GM21576 (cell line): ENCODE measurements around the gene COPS8.

ENCODE experiments used
- ATAC-seq: cut with Tn5 transposase; IDR thresholded peaks from one replicate; pipeline ENCODE4 v1.9.1; 2021; ENCODE audit warnings: mild to moderate bottlenecking, moderate library complexity; ENCODE audit not compliant: unreplicated experiment

The COPS8 gene

DNA sequence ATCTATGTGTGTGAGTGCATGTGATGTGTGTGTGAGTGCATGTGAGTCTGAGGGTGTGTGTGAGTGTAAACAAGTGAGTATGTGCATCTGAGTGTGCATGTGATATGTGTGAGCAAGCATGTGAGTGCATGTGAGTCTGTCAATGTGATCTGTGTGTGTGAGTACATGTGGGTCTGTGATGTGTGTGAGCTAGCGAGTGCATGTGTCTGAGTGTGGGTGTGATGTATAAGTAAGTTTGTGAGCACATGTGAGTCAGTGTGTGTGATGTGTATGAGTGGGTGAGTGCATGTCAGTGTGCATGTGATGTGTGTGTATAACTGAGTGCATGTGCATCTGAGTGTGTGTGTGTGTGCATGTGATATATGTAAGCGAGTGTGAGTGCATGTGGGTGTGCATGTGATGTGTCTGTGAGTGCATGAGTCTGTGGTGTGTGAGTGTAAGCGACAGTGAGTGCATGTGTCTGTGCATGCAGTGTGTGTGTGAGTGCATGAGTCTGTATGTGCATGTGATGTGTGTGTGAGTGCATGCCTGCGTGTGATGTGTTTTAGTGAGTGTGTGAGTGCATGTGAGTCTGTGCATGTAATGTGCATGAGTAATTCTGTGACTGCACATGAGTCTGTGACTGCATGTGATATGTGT is 44.1 kb downstream of the COPS8 start:
- ATAC-seq = no peak

DNA sequence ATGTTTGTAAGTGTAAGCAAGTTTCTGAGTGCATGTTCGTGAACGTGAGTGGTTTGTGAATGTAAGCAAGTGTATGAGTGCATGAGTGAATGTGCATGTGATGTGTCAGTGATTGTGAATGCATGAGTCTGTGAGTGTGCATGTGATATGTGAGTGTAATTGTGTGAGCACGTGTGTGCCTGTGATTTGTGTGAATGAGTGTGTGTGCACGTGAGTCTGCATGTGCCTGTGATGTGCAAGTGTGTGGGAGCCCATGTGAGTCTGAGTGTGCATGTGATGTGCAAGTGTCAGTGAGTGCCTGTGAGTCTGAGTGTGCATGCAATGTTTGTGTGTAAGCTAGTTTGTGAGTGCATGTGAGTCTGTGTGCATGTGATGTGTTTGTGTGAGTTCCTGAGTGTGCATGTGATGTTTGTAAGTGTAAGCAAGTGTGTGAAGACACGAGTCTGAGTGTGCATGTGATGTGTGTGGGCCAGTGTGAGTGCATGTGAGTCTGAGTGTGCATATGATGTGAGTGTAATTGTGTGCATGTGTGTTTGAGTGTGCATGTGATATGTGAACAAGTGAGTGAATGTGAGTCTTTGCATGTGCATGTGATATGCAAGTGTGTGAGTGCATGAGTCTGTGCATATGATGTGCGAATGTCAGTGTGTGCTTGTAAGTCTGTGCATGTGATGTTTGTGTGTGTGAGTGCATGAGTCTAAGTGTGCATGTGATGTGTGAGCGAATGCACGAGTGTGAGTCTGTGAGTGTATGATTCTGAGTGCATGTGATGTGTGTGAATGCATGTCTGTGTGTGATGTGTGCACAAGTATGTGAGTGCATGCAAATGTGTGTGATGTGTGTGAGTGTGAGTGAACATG is 45.1 kb downstream of the COPS8 start:
- no peak for ATAC-seq

DNA sequence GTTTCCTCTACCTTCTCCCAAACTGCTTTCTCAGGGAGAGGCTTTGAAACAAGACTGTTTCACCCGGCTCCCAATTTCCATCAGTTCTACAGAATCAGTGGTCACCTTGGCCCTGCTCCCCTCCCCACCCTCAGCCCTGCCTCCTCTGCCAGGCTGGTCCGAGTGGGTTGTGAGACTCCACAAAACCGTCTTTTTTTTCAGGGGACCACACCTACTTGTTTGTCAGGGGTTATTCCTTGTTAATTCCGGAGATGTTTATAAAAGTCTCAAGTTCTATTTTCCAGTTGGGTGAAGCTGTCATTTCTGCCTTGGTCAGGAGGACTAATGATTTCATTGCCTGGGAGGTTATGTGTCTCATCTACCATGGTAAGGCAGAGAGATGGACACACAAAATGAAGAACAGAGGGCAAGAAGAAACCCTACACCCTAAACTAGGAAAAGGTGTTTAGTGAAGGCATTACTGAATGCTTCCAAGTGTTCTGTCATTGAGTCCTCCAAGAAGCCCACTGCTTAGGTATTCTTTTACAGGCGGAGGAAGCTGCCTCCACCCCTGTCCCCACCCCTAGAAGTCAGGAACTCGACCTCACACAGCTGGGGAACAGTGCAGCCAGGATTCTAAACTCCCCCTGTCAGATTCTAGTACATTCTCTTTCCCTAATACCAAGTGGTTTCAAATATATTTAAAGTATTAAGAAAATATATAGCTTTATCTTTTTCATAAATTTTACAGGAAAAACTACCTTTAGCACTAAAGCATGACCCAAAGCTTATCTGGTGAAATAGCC is 46.3 kb downstream of the COPS8 start:
- ATAC-seq = no peak

DNA sequence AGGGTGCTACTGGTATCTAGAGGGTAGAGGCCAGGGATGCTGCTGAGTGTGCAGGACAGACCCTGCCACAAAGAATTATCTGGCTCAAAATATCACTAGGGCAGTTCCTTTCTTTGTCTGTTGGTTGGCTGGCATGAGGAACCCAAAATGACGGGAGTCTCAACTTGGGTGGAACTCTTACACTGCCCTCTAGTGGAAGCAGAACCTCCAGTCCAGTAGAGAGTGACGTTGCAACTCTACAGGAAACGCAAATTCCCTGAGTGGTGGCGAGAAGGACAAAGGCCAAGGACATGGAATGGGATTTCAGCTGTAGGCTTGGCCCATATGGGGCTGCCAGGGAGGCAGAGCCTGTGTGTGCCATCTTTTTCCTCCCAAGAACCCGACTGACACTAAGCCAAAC is 47.1 kb downstream of the COPS8 start:
- no peak for ATAC-seq

DNA sequence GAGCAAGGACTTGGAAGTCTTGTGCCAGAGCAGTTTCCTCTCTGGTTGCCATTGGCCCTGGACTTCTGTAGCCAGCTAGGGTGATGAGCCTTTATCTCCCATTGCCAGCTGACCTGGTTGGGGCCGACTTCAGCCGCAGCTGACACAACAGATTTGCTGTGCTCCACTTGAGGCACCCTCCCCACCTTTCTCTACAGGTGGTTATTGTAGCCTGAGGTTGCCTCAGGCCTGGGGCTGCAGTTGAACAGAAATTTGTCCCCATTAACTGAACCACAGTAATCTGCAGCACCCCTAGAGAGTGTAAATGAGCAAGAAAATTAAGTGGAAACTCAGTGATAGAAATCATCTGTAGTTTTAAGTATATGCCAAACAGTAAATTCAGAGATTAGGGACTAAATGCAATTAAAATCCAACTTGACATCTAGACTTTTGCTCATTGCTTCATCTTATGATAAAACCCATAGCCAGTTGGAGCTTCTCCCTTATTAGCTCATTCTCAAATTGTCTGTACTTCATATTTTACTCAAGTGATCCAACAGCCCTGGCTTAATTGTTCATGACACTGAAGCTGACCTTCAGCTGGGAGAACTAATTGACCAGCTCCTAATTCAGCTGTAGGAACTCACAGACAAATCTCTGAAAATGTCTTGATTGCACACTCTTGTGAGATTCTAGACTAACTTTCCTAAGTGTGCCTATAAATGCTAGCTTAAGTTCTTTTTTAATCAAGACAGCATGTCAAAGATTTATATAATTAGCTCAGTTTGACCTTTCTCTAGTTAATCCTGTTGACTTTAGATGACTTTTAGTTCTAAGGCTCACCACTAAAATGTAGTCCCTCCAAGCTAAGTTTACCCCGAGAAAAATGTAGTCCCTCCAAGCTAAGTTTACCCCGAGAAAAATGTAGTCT is 48.9 kb downstream of the COPS8 start:
- no peak for ATAC-seq

DNA sequence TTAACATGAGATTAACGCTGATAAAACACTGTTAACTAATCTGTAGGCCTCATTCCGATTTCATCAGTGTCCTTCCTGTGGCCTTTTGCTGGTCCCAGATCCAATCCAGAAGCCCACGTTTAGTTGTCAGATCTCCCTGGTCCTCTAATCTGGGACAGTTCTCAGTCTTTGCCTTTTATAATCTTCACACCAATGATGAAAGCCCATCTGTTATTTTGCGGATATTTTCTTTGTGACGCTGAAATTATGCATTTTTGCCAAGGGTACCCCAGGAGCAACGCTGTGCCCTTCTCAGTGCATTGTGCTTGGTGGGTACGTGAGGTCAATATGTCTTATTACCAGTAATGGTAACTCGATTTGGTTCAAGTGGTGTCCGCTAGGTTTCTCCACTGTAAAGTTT is 51.1 kb downstream of the COPS8 start:
- ATAC-seq = no peak

DNA sequence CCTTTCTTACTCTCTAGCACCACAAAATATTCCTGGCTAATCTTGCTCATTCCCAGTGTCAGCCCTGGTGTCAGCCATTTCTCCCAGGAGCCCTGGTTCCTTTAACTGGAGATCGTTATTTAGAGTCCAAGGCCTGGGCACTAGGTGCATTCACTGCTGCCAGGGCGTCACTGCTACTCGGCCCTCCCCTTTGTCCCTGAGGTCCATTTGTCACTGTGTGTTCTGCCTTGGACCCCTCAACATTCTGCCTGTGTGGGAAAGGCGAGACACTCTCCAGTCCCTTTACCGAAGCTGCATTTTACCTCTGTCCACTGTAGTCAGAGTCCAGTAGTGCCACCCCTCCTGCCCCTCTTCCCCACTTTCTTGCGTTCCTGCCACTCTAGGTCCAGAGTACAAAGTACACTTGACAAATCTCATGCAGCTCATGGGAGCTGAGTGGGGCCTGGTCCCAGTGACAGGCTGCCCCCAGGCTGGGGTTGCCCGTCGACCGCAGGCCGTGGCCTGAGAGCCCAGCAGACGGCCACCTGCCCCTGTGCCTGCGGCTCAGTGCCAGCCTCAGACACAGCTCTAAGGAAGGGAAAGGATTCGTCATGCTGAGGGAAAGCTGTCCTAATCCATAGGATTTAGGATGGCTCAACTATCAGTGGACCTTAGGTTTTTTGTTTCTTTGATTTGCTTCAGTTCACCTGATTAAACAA is 52.1 kb downstream of the COPS8 start:
- no peak for ATAC-seq

DNA sequence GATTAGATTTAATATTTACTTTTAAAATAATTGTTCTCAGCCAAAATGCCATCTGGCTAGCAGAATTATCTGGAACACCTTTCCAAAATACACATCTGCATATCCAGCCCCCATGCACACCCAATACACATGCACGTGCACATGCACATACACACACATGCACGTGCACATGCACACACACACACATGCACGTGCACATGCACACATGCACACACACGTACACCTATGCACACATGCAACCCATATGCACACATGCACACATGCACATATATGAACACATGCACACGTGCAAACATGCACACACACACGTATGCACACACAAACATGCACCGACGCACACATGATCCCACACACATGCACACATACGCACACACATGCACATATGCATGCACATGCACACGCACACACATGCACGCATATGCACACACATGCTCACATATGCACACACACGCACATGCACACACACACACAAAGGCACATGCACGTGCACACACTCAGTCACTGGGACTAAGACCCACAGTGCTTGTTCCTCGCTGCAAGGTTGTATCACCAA is 53.5 kb downstream of the COPS8 start:
- ATAC-seq = no peak

DNA sequence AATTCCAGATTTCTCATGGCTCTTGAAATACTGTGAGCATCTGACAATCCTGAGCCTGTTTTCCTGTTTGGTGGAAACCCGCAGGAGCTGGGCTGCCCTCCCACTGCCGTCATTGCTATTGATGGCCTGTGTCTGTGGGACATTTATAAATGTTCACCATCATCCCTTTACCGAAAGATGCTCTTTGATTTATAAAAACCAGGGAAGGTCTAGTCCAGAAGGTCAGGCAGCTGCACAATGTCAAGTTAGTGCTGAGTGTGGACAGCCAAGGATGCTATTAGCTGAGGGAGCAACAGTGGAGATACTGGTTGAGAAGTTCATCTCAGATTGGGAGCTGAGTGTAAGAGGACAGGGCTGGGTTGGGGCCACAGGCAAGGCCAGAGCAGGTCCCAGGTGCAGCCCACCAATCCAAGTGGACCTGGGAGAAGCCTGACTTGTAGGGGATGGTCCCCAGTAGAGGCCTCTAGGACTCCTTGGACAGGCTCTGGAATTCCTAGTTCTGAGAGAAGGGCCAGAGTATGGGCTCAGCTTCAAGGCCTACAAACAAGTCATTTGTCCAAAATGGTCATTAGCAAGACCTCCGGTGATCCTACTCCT is 55.1 kb downstream of the COPS8 start:
- no peak for ATAC-seq

DNA sequence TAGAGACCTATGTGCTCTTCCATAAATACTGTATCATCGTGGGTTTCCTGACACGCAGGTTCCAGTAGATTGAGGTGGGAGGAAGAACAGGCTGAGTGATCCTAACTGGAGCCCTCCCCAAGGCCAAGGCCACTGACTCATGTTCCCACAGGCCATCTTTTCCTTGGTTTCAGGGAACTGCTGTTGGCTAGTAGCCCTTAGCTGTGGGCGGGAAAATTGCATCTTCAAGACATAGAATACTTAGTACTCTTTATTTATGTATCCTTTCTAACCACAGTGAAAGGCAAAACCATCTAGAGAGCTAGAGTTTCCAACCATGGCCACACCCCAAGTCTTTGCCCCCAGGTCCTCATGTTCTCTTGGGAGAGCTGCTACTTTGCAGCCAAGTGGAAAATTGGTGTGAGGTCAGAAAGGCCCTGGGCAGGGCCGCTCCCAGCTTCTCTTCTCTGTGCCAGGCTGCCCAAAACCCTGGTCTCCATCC is 55.9 kb downstream of the COPS8 start:
- ATAC-seq = no peak

DNA sequence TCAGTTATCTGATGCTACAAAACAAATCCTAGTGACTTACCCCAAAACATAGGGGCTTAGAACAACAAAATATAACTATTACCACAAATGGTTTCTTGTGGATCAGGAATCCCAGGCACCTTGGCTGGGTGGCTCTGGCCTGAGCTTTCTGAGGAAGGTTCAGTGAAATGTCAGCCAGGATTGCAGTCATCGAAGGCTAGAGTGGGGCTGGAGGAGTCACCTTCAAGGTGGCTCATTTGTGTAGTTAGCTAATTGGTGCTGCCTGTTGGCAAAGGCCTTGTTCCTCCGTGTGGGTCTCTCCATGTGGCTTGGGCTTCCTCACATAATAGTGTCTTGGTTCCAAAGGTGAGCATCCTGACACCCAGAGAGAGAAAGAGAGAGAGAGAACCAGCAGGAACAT is 57.4 kb downstream of the COPS8 start:
- ATAC-seq = no peak

DNA sequence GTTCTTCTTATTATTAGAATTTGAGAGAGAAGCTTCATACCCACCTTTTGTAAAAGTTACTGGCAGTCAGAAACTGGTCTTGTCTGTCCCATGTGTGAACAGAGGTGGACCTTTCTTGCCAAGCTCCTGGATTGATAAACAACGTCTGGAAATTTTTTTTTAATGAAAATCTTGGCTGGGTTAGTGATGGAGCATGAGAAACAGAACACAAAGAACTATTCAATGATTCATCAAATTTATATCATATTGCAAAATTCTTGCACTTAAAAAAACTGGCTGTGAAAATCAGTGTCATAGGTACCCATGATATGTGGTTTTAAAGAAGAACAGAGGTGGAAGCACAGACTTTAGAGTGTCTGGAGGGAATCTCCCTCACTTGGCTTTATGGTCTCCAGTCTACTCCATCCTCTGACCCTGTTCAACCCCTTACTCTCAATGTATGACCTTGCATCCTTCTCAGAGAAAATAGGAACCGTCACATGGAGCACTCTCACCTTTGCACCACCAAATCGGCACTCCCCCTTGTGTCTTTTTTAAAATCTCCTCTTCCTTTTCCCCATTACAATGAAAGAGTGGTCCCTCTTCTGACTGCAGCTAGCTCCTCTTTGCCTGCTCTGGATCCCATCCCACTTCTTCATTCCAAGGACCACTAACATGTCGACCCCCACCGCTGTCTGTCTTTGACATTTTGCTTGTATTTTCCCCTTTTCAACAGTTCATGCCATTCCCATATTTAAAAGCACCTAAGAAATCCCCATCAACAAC is 58.2 kb downstream of the COPS8 start:
- ATAC-seq = no peak

DNA sequence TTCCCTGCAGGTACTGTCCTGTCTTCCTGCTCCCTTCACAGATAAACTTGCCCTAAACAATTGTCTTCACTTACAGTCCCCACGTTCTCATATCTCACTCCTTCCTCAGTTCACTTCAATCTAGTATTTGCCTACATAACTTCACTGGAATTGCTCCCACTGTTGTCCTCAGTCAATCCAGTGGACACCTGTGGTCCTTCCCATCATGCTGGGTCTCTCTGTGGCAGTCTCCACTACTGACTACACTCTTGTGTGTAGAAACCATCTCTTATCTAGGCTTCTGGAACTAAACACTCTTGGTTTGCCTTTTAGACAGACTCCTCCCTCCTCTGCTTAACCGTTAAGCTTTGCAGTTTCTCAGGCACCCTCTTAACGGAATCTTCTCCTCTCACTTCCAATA is 58.8 kb downstream of the COPS8 start:
- no peak for ATAC-seq

DNA sequence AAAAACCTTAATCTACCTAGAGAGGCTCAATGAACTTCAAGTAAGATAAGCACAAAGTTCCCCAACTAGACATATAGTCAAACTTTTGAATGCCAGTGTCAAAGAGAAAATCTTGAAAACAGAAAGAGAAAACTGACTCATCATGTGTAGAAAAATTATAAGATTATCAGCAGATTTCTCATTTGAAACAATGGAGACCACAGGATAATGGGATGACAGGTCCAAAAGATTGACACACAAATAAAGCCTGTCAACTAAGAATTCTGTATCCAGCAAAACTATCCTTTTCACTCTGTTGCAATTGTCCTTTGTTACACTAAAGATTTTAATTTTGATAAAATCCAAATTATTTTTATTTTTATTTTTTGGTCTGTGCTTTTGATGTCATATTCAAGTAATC is 61.6 kb downstream of the COPS8 start:
- no peak for ATAC-seq

DNA sequence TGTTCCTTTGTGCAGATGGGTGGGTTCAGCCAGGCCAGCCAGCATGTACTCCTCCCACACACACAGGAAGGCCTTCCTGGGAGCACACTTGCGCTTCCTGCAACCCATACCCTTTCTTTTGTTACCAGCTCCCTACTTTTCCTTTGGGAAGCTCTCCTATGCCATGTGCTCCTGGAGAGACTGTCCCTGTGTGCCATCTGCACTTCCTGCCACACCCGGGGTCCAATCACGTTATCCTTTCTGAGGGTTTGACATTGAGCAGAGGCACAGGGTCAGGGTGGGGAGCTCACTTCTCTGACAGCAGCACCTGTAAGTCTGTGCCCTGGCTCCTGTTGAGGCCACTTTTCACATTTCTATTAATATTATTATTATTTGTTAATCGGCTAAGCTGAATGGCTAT is 62.9 kb downstream of the COPS8 start:
- ATAC-seq = no peak

DNA sequence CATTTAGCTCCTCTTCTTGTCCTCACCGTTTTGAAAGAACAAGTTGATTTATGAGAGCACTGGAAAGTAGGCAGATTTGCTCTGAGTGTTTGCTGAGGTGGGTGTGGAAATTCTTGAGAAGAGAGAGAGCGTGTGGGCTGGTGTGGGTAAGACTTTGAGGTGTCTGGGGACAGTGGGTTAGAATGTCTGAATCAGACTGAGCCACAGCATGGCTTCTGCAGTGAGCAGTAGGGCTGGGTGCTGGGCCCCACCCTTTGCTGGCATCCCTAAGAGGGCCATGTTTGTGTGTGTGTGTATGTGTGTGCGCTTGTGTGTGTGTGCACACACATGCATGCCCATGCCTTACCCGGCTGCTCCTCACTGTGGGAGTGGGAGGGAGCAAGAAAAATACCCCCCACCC is 63.7 kb downstream of the COPS8 start:
- no peak for ATAC-seq
